Activated T-cell treated with anti-CD3 and anti-CD28 coated beads for 4 hours (primary cell): ENCODE data around the gene DOCK1.

ENCODE experiments used
- DNase-seq: peaks from one replicate; pipeline ENCODE4 v3.0.0-alpha.2; 2020

The DOCK1 gene

GRCh38 chr10:127374901-127375300, 469.7 kb downstream of the DOCK1 start:
- no peak for DNase-seq

GRCh38 chr10:127375461-127375860, 470.2 kb downstream of the DOCK1 start:
- DNase-seq = no peak

GRCh38 chr10:127376071-127376470, 470.8 kb downstream of the DOCK1 start:
- DNase-seq = no peak

GRCh38 chr10:127378628-127379027, 473.4 kb downstream of the DOCK1 start:
- DNase-seq = no peak

- DNase-seq = no peak
These were observed 479.3 kb downstream of the DOCK1 start for GRCh38 chr10:127384532-127384931.

GRCh38 chr10:127385066-127385465, 479.8 kb downstream of the DOCK1 start:
- no peak for DNase-seq

GRCh38 chr10:127386606-127387327, 481.5 kb downstream of the DOCK1 start:
- DNase-seq = no peak

GRCh38 chr10:127391875-127392274, 486.6 kb downstream of the DOCK1 start:
- no peak for DNase-seq

- DNase-seq = no peak
These were observed 487.4 kb downstream of the DOCK1 start for GRCh38 chr10:127392351-127393235.

GRCh38 chr10:127398140-127398970, 493.1 kb downstream of the DOCK1 start:
- DNase-seq = no peak

GRCh38 chr10:127398971-127399365, 493.7 kb downstream of the DOCK1 start:
- DNase-seq = no peak

GRCh38 chr10:127399668-127400067, 494.4 kb downstream of the DOCK1 start:
- no peak for DNase-seq

GRCh38 chr10:127400216-127400615, 495.0 kb downstream of the DOCK1 start:
- no peak for DNase-seq

GRCh38 chr10:127402596-127403409, 497.6 kb downstream of the DOCK1 start:
- DNase-seq = no peak

- no peak for DNase-seq
These were observed 500.0 kb downstream of the DOCK1 start for GRCh38 chr10:127405221-127405620.

- no peak for DNase-seq
These were observed 500.9 kb downstream of the DOCK1 start for GRCh38 chr10:127406018-127406550.

GRCh38 chr10:127407551-127407950, 502.3 kb downstream of the DOCK1 start:
- no peak for DNase-seq

GRCh38 chr10:127408112-127408710, 503.0 kb downstream of the DOCK1 start:
- DNase-seq = no peak

- no peak for DNase-seq
These were observed 503.5 kb downstream of the DOCK1 start for GRCh38 chr10:127408733-127409132.

GRCh38 chr10:127410030-127410429, 504.8 kb downstream of the DOCK1 start:
- DNase-seq = no peak

GRCh38 chr10:127411062-127411461, 505.8 kb downstream of the DOCK1 start:
- no peak for DNase-seq

GRCh38 chr10:127413326-127413725, 508.1 kb downstream of the DOCK1 start:
- no peak for DNase-seq
